ENCODE measurements around the gene ADAMTS16. TPM values are rescaled to one million over a fixed set of nuclear protein-coding genes. Genes with fewer than 3 reads are reported as not detected.

Gene ADAMTS16
- total RNA-seq, 2 donors from 2014 or later = 0.05 to 0.74 TPM

GRCh38 chr5:5139336-5139776 is 774 bp upstream of the ADAMTS16 start:
- no peak for DNase-seq (ENCODE audit: low spot score)
- intact Hi-C loops (cut with DNase I) = no loop called here

- DNase-seq (ENCODE audit: low spot score) = no peak
- intact Hi-C loops (cut with DNase I) = loop anchor here (5.0 to 10.0 kb wide), 2 partner anchors 274 to 277 kb away; no protein-coding TSS in a partner anchor
These were observed 579 bp downstream of the ADAMTS16 start for GRCh38 chr5:5140479-5141338.

- no peak for DNase-seq (ENCODE audit: low spot score)
- intact Hi-C loops (cut with DNase I) = loop anchor here (5.0 to 10.0 kb wide), 2 partner anchors 274 to 276 kb away; no protein-coding TSS in a partner anchor
These were observed 1.1 kb downstream of the ADAMTS16 start for GRCh38 chr5:5141339-5141599.

DNA sequence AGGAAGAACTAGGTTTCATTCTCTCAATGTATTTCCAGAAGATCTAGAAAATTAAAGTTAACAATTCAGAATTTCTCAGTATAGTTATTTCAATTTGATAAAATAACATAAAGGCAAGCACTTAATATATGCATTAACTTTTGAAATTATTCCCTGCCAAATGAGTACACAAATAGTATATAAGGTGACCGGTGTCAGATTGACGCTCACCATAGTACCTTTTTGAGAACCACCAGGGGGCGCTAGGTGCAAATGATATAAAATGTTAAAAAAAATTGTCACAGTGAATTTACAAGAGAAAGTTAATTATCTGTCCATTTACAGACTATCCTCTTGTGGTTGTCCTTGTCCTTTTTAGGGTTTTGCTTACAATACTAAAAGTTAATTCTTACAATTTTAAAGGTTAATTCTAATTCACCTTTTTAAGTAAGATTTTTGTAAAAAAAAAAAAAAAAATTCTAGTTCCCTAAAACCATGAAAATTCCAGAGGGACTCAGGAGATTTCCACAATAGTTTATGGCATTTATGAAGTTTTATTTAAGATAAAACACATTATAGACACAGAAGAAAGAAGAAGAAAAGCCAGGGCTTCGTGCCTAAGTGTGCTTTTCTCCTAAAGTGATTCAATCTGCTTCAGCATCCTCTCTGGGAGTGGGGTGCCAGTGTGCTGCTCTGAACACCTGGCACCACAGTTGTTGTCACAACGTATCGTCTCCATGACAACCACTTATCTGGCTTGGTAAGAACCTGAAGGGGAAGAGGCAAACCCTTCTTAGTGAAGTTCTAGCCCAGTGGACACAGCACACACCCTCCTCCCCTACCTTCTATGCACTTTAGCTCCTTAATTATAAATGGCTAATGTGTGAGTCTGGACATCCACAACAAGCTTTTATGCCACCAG is 1.7 kb downstream of the ADAMTS16 start:
- intact Hi-C loops (cut with DNase I) = loop anchor here (5.0 to 10.0 kb wide), 2 partner anchors 273 to 275 kb away; no protein-coding TSS in a partner anchor
- DNase-seq (ENCODE audit: low spot score) = no peak

GRCh38 chr5:5144441-5144840 is 4.3 kb downstream of the ADAMTS16 start:
- DNase-seq (ENCODE audit: low spot score) = no peak
- intact Hi-C loops (cut with DNase I) = loop anchor here (5.0 to 10.0 kb wide), 2 partner anchors 270 to 273 kb away; no protein-coding TSS in a partner anchor

DNA sequence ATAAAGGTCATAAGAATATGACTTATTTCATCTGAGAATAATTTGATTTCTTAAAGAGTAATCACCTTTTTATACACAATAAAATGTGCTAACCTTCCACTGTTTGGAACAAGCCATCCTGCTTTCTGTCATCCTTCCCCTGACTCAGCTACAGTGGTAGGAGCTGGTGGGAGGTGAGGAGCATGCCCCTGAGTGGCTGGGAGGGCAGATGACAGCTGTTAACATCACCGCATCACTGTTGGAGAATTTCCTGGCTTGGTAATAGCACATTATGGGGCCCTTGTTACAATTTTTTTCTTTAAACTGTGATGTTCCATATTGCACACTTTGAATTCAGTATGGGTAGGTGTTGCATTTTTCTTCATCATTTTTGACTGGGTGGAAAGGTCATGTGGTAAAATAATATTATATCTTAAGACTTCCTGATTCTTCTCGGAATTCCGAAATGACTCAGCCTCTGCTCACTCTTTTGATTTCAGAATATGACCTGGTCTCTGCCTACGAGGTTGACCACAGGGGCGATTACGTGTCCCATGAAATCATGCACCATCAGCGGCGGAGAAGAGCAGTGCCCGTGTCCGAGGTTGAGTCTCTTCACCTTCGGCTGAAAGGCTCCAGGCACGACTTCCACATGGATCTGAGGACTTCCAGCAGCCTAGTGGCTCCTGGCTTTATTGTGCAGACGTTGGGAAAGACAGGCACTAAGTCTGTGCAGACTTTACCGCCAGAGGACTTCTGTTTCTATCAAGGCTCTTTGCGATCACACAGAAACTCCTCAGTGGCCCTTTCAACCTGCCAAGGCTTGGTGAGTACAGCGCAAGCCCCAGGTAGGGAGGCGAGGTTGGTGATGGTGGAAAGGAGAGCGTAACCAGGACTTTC is 5.8 kb downstream of the ADAMTS16 start:
- no peak for DNase-seq (ENCODE audit: low spot score)
- intact Hi-C loops (cut with DNase I) = loop anchor here in 1 of 2 donors (10.0 kb wide), 1 partner anchor 269 kb away; no protein-coding TSS in a partner anchor

DNA sequence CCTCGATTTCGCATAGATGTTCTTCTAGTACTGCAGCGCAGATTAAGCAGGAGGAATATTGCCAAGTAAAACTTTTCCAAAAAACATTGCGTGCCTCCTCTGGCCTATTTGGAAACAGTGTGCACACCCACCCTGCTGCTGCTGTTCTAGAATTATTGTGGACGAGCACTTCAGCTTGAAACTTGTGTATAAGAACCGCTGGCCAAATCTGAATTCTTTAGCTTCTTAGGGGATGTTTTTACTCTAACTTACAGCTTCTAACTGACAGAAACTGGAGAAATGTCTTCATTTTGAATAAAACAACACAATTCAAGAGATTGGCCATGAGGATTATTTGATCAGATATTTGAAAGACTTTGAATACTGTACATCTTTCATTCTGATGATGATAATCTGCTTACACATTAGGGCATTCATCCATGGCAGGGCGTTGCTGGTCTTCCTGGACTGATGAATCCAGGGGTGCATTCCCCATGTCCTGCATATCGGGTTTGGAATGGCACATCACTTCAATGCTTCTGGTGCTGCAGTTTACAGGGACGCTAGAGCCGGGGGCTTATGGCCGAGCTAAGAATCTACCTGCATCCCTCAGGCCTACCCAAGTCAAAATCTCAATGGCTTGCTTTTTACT is 6.5 kb downstream of the ADAMTS16 start:
- DNase-seq (ENCODE audit: low spot score) = no peak
- intact Hi-C loops (cut with DNase I) = loop anchor here in 1 of 2 donors (10.0 kb wide), 1 partner anchor 268 kb away; no protein-coding TSS in a partner anchor

- intact Hi-C loops (cut with DNase I) = loop anchor here in 1 of 2 donors (10.0 kb wide), 1 partner anchor 266 kb away; no protein-coding TSS in a partner anchor
- no peak for DNase-seq (ENCODE audit: low spot score)
These were observed 9.0 kb downstream of the ADAMTS16 start for GRCh38 chr5:5149154-5149553.

GRCh38 chr5:5150667-5151066 is 10.5 kb downstream of the ADAMTS16 start:
- intact Hi-C loops (cut with DNase I) = no loop called here
- DNase-seq (ENCODE audit: low spot score) = no peak

DNA sequence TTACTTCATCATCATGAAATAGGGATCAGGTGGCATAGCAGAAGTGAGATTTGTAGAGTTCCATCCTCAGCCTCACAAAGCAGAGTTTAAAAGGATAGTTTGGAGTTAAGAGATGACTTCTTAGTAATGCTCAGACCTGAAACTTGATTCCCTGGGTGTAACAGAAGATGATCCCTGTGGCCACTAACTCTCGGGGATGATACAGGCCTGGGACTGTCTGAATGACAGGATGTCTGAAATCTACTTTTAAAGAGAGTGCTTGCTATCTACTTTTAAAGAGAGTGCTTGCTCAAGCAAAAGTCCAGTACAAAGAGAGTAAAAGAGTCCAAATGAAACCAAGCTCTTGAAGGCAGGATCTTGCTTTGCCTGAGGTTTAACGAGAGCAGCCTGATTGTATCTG is 14.6 kb downstream of the ADAMTS16 start:
- intact Hi-C loops (cut with DNase I) = no loop called here
- no peak for DNase-seq (ENCODE audit: low spot score)

DNA sequence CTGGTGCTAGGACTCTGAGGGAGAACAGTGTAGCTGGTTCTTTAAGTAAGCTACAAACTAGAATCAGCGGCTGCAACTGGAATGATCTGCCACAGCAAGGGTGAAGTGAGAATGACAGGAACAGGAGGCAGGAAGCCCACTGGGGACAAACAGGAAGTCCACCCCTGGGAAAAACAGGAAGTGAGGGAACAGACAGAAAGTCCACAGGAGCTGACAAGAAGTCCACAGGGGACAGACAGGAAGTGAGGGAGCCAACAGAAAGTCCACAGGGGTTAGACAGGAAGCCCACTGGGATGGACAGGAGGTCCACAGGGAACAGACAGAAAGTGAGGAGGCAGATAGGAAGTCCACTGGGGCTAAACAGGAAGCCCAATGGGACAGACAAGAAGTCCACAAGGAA is 15.5 kb downstream of the ADAMTS16 start:
- DNase-seq (ENCODE audit: low spot score) = no peak

GRCh38 chr5:5156471-5157082 is 16.4 kb downstream of the ADAMTS16 start:
- intact Hi-C loops (cut with DNase I) = no loop called here
- DNase-seq (ENCODE audit: low spot score) = no peak

More for the DNA sequence above, 15.5 kb downstream of the ADAMTS16 start:
- intact Hi-C loops (cut with DNase I) = no loop called here

DNA sequence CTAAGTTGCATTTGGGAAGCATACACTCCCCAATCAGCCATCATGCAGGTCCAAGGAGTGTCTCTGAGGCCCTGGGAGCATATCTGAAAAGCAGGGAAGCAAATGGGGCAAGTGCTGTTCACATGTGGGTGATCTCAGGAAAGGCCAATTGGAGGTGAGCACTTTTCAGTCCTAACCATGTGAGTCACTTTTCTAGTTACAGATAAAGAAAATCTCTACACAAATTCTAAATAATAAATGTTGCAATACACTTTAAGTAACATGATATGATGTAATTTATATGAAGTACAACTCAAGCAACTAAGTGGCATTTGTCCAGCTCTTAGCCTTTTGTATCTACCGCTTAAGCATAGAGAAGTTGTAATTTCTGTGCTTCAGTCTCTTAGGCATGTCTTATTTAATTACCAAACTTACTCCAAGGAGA is 18.4 kb downstream of the ADAMTS16 start:
- no peak for DNase-seq (ENCODE audit: low spot score)
- intact Hi-C loops (cut with DNase I) = no loop called here

DNA sequence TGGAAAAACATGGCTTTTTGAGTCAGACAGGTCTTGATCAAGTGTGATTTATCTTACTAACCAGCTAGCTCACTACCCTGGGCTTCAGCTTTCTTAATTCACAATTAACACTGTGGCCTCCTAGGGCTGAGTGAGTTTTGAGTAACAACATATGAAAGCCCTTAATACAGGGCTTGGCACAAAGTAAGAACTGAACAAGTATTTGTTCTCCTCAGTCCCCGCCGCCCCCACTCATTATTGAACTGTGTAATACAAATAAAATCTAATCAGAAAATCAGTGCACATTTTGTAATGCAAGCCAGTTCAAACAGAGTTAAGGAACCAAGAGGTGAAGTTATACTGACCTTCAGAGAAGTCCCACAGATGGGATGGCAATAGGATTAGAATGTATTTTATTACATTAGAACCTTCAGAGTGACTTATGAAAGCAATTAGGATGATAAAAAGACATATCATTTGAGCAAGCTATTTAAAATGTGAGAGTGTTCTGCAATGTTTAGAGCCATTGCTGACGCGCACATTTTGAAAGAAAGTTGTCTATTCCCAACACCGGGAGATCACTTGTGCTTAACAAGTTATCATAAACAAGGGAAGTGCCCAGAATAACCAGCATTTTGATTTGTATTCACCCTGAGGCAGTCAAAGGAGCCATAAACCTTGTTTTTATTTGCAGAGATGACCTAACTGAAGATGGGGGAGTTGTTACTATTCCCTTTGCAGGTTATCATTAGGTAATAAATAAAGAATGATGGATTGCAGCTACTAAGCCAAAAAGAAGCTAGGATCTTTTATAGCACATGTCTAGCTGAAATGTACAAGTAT is 19.4 kb downstream of the ADAMTS16 start:
- DNase-seq (ENCODE audit: low spot score) = no peak
- intact Hi-C loops (cut with DNase I) = no loop called here

GRCh38 chr5:5164163-5164562 is 24.0 kb downstream of the ADAMTS16 start:
- DNase-seq (ENCODE audit: low spot score) = no peak
- intact Hi-C loops (cut with DNase I) = no loop called here

- intact Hi-C loops (cut with DNase I) = no loop called here
- no peak for DNase-seq (ENCODE audit: low spot score)
These were observed 25.4 kb downstream of the ADAMTS16 start for GRCh38 chr5:5165541-5166002.

- no peak for DNase-seq (ENCODE audit: low spot score)
- intact Hi-C loops (cut with DNase I) = no loop called here
These were observed 29.3 kb downstream of the ADAMTS16 start for GRCh38 chr5:5169466-5169865.

Measured in posterior vena cava (tissue), 2 donors.